ENCODE data around the gene RBM4. TPM values are rescaled to one million over a fixed set of nuclear protein-coding genes. Genes with fewer than 3 reads are reported as not detected.

The RBM4 gene, protein sequence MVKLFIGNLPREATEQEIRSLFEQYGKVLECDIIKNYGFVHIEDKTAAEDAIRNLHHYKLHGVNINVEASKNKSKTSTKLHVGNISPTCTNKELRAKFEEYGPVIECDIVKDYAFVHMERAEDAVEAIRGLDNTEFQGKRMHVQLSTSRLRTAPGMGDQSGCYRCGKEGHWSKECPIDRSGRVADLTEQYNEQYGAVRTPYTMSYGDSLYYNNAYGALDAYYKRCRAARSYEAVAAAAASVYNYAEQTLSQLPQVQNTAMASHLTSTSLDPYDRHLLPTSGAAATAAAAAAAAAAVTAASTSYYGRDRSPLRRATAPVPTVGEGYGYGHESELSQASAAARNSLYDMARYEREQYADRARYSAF
- 80.6 and 105 TPM in 2 replicates for total RNA-seq

GRCh38 chr11:66638177-66639065 lies at the start of gene RBM4:
Gene RBM4 (plus strand): TSS chr11:66638703. CDS start chr11:66639712, 1,009 bp downstream.

GRCh38 chr11:66592457-66593302 lies 45.8 kb upstream of the RBM4 start, which contains the start of the genes CCDC87 and CCS:
Gene CCDC87 (minus strand): TSS chr11:66593063. CDS start chr11:66593015, 48 bp downstream.
Gene CCS (plus strand): TSS chr11:66593185. CDS start chr11:66593262, 77 bp downstream.

GRCh38 chr11:66616379-66617154 lies 21.9 kb upstream of the RBM4 start, which contains the start of gene RBM14:
Gene RBM14 (plus strand): TSS chr11:66616630. CDS start chr11:66616721, 91 bp downstream.

DNA sequence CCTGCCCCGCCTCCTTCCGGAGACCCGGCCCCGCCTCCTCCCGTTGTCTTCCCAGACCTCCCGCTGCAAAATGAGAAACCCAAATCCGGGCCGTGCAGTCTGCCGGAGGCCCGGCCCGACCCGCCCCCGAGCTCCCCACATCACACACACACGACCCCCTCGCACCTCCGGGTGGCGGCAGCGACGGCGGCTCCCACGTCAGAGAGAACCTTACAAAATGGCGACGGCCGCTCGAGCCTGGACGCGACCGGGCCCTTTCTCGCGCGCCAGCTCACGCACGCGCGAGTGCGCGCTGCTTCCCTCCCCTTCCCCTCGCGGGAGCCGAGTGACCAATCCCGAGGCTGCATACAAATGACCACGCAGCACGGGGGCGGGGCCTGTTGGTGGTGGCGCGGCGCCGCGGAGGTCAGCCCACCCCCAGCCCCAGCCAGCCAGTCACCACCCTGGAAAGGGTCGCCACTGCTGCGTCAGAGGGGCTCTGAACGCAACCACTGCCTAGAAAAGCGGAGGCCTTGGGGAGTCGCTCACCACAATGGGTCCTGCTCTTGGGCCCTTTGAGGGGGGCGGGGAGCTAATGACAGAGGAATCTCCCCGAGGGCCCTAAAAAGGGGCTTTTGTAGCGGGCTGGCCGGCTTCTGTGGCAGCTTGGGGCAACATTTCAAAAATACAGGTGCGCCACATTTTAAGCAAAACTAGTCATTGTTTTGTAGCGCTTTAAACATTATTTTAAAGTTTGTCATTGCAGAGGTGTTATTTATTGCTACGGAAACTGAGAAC lies 39.3 kb downstream of the RBM4 start, which contains the start of gene RBM4B:
Gene RBM4B (minus strand): TSS at position 289 of the 777 bp plus-strand sequence. CDS start 808 bp downstream, outside the sequence.

Other genes with a start within 250 kb of the RBM4 start
- gene NPAS4, start 217.7 kb upstream of the RBM4 start, total RNA-seq = not detected in 2 replicates
- gene MRPL11, start 199.9 kb upstream of the RBM4 start, total RNA-seq = 22.5 and 24.4 TPM in 2 replicates
- 14.5 and 18.9 TPM in 2 replicates for gene PELI3, start 171.8 kb upstream of the RBM4 start, total RNA-seq
- gene DPP3, start 158.3 kb upstream of the RBM4 start, total RNA-seq = 41.2 and 64.1 TPM in 2 replicates
- 45.2 and 47.0 TPM in 2 replicates for gene BBS1, start 128.1 kb upstream of the RBM4 start, total RNA-seq
- 13.9 and 14.7 TPM in 2 replicates for gene ZDHHC24, start 92.7 kb upstream of the RBM4 start, total RNA-seq
- gene ACTN3, start 91.8 kb upstream of the RBM4 start, total RNA-seq = 0.07 TPM in 1 of 2 replicates, not detected in the other
- gene CTSF, start 70.1 kb upstream of the RBM4 start, total RNA-seq = 38.5 and 52.2 TPM in 2 replicates
- 0.56 and 0.59 TPM in 2 replicates for gene CCDC87, start 45.6 kb upstream of the RBM4 start, total RNA-seq
- 39.4 and 41.1 TPM in 2 replicates for gene CCS, start 45.5 kb upstream of the RBM4 start, total RNA-seq
- gene RBM14, start 22.1 kb upstream of the RBM4 start, total RNA-seq = 30.6 and 31.6 TPM in 2 replicates
- 21.1 and 27.5 TPM in 2 replicates for gene RBM4B, start 39.2 kb downstream of the RBM4 start, total RNA-seq
- 1.1 and 4.6 TPM in 2 replicates for gene SPTBN2, start 90.5 kb downstream of the RBM4 start, total RNA-seq
- 14.9 and 21.5 TPM in 2 replicates for gene RCE1, start 204.7 kb downstream of the RBM4 start, total RNA-seq
- gene LRFN4, start 218.4 kb downstream of the RBM4 start, total RNA-seq = 12.3 and 25.0 TPM in 2 replicates

All from smooth muscle cell of the pulmonary artery (primary cell).